ENCODE measurements around the gene F12. TPM values are rescaled to one million over a fixed set of nuclear protein-coding genes. Genes with fewer than 3 reads are reported as not detected.

Gene F12
- total RNA-seq, 4 donors from 2014 or later: 2.3 to 18.4 (median 7.1) TPM

DNA sequence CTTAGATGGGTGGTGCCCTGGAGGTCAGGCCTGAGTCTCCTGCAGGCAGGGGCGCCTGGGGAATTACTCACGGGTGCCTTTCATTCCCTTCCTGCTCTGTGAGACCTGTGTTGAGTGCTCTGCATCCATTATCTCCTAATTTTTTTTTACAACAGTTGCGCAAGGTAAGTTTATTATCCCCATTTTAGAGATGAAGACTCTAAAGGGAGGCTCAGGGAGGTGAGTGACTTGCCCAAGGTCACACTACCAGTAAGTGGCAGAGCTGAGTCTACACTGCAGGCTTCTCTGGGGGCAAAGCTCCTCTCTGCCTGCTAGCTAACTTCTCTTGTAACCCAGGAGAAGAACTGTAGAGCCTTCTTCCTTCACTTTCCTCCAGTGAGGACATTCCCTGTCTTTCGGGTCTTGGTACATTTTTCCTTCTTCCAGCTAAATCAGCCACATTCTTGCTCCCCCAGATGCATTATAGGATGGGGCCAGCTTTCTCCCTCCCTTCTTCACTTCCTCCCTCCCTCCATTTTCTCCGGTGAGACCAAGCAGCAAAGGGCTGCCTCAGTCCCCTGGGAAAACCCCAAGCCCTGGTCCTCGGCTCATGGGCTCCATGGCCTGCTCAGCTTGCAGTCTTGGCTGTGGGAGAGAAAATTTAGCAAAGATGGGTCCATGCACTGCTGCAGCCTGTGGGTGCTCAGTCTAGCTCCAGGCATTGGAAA is 39.0 kb upstream of the F12 start:
- TF ChIP-seq, protein P1, sequence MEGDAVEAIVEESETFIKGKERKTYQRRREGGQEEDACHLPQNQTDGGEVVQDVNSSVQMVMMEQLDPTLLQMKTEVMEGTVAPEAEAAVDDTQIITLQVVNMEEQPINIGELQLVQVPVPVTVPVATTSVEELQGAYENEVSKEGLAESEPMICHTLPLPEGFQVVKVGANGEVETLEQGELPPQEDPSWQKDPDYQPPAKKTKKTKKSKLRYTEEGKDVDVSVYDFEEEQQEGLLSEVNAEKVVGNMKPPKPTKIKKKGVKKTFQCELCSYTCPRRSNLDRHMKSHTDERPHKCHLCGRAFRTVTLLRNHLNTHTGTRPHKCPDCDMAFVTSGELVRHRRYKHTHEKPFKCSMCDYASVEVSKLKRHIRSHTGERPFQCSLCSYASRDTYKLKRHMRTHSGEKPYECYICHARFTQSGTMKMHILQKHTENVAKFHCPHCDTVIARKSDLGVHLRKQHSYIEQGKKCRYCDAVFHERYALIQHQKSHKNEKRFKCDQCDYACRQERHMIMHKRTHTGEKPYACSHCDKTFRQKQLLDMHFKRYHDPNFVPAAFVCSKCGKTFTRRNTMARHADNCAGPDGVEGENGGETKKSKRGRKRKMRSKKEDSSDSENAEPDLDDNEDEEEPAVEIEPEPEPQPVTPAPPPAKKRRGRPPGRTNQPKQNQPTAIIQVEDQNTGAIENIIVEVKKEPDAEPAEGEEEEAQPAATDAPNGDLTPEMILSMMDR (IDR thresholded peaks at IDR 0.05): no peak
- TF ChIP-seq EP300 (IDR thresholded peaks at IDR 0.05) (no peak), POLR2AphosphoS5 (IDR thresholded peaks at IDR 0.05) (no peak), POLR2A (IDR thresholded peaks at IDR 0.05) (no peak)
- H3K9me3 ChIP-seq: no peaks in the 10 kb centered on the region
- H3K4me1 ChIP-seq: peaks cover 80% of the 10 kb centered on the region
- H3K4me3 ChIP-seq: no peak overlapping the region
- WGBS: 74% methylated on average over 6 of the region's 6 CpGs
- no peak for DNase-seq (ENCODE audit: low spot score in 2 of 2)
- H3K27ac ChIP-seq: no peak overlapping the region
- H3K36me3 ChIP-seq: no peaks in the 10 kb centered on the region
- H3K27me3 ChIP-seq: no peaks in the 10 kb centered on the region

DNA sequence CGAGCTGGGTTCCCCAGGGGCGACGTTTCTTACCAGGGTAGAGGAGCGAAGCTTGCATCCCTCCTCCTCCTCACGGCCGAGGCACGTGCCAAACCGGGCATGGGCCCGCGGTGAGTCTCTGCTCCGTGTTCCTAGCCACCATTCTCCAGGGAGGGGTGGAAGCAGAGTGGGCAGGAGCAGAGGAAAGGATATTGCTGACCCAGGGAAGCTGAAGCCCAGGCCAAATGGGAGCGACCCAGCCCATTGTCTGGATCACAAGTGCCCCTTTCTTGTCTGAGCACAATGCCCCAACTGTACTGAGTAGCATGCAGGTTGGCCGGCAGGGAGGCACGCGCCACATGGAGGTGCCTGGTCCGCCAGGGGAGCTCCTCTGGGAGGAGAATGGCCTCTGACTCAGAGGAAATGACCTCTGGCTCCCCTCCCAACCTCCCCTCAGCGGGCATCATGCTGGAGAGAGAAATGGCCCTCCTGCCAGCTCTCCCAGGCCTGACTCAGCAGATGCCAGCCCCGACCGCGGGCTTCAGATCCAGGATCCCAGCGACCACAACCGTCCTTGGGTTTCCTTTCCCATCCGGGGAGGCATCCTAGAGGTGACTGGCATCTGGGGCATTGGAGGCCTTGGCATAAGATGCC is 38.4 kb upstream of the F12 start:
- Histone ChIP-seq H3K27me3 (no peaks in the 10 kb centered on the region), H3K4me3 (peak overlapping the region; percentile 74), H3K4me1 (peaks cover 76% of the 10 kb centered on the region), H3K27ac (peak overlapping the region; percentile 53), H3K36me3 (no peaks in the 10 kb centered on the region), H3K9me3 (no peaks in the 10 kb centered on the region)
- 3% methylated on average over 14 of the region's 23 CpGs for WGBS
- DNase-seq (ENCODE audit: low spot score in 2 of 2): peak in 1 of 2 donors; percentile 76
- TF ChIP-seq, protein P1 (IDR thresholded peaks at IDR 0.05): no peak
- TF ChIP-seq EP300 (IDR thresholded peaks at IDR 0.05) (no peak), POLR2A (IDR thresholded peaks at IDR 0.05) (no peak), POLR2AphosphoS5 (IDR thresholded peaks at IDR 0.05) (no peak)

DNA sequence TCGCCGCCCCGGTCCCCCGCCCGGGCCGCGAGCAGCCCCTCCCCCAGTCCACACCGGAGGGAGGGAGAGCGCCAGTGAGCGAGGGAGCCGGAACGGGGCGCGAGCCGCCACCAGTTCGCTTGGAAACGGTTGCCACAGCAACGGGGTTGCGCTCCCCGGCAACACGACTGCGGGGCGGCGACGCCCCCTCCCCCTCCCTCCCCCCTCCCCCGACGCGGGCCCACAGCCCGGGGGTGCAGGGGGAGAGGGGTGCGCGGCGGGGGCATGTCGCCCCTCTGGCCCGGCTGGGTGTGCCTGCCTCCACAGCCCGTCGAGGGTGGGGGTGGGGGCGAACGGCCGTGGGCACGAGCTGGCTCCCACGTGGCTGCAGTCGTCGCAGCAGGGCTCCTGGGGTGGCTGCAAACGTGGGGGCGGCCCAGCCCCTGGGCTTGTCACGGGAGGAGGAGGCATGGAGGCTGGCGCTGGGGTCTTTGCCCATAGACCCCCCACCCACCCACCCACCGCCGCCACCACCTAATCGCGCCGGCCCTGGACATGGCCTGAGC is 37.8 kb upstream of the F12 start:
- peak overlapping the region; percentile 74 for H3K4me3 ChIP-seq
- no CpG with 5 or more reads among the region's 52 CpGs for WGBS

DNA sequence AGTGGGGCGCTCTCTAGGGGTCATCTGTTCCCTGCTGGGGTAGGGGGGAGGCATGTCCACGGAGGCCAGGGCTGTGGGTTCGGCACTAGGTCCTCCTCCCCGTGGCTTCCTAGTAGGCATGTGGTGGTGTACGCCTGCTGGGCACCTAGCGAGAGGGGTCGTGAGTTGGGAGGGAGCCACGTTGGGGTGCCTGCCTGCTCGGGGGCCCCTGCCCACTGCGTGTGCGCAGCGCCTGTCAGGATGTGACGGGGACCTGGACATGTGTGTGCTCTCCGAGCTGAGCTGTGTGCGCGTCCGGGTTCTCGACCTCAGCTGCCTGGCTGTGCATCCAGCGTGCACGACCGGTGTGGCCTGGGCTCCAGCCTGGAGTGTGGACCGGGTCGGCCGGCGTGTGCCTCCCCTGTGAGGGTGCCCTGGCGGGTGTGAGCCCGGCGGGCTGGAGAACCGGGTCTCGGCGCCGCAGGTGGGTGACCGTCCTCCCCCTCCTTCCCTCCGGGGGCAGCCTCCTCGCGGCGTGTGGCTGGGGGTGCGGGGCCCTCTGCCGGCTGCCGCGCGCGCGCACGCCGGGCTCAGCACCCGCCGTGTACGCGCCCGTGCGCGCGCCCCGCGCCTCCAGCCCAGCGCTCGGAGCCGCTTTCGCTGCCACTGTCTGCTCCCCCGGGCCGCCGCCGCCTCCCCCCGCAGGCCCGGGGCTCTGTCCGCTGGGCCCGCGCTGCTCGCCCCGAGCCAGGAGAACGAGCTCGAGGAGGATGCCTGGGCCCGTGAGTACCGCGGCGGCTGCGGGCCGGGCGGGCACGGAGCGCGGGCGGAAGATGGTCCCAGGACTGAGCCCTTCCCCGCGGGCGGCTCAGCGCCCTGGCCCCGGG is 37.1 kb upstream of the F12 start, which contains the start of gene PRR7:
Gene PRR7, plus strand, starts transcription at position 615 of the 866 bp plus-strand sequence. CDS start 8,254 bp downstream, outside the sequence.
- peak within 1 kb of the TSS; percentile 74 for H3K4me3 ChIP-seq
- no peaks in the 10 kb centered on the region for H3K27me3 ChIP-seq
- peak in 1 of 2 donors; percentile 76 for DNase-seq (ENCODE audit: low spot score in 2 of 2)
- WGBS: 0% methylated on average over 9 of the region's 89 CpGs
- H3K9me3 ChIP-seq: no peaks in the 10 kb centered on the region
- peaks cover 8% of the 10 kb centered on the region for H3K36me3 ChIP-seq
- peaks cover 68% of the 10 kb centered on the region for H3K4me1 ChIP-seq
- peak within 1 kb of the TSS; percentile 53 for H3K27ac ChIP-seq
- TF ChIP-seq, protein P1 (IDR thresholded peaks at IDR 0.05): no peak
- TF ChIP-seq POLR2AphosphoS5 (IDR thresholded peaks at IDR 0.05) (no peak), POLR2A (IDR thresholded peaks at IDR 0.05) (no peak), EP300 (IDR thresholded peaks at IDR 0.05) (no peak)

More for the DNA sequence above, 37.8 kb upstream of the F12 start:
- peak in 1 of 2 donors; percentile 67 for DNase-seq (ENCODE audit: low spot score in 2 of 2)
- TF ChIP-seq EP300 (IDR thresholded peaks at IDR 0.05) (no peak), POLR2AphosphoS5 (IDR thresholded peaks at IDR 0.05) (no peak), POLR2A (IDR thresholded peaks at IDR 0.05) (no peak)
- TF ChIP-seq, protein P1 (IDR thresholded peaks at IDR 0.05): no peak
- Histone ChIP-seq H3K4me1 (peaks cover 70% of the 10 kb centered on the region), H3K9me3 (no peaks in the 10 kb centered on the region), H3K27ac (peak overlapping the region; percentile 53), H3K36me3 (peaks cover 1% of the 10 kb centered on the region), H3K27me3 (no peaks in the 10 kb centered on the region)
